Measurements from ENCODE around the gene BMPR1B. TPM values are rescaled to one million over a fixed set of nuclear protein-coding genes. Genes with fewer than 3 reads are reported as not detected.

The BMPR1B gene
- total and polyA plus RNA-seq, 9 of the 15 experiments (the other 6 are each of a cell fraction or from before 2014, with no cell fraction given): 0.01 TPM; not detected in 8

- no peak for TF ChIP-seq ZNF609 (CRISPR knock-in tag; IDR thresholded peaks at IDR 0.05; ENCODE audit: borderline replicate concordance)
These were observed 301.9 kb downstream of the BMPR1B start (continued) for GRCh38 chr4:95059663-95060062.

- Histone ChIP-seq H3K79me2 (ENCODE audit: control insufficient read depth, insufficient read depth, low read length) (no peaks in the 10 kb centered on the region), H3K27ac (ENCODE audit: extremely low read depth, low read depth, low read length) (no peak overlapping the region), H3K9me3 (replicated peaks; ENCODE audit: control insufficient read depth, insufficient read depth, low read depth, low read length) (no peaks in the 10 kb centered on the region), H3K9ac (ENCODE audit: insufficient read depth in 1 of 2, low read depth in 2 of 2, low read length in 2 of 2) (no peak overlapping the region), H2AFZ (ENCODE audit: low read depth, low read length) (no peak overlapping the region), H3K36me3 (ENCODE audit: control insufficient read depth, insufficient read depth, low read length) (no peaks in the 10 kb centered on the region), H3K27me3 (ENCODE audit: control insufficient read depth in 2 of 2, insufficient read depth in 2 of 2, low read length in 2 of 2) (no peaks in the 10 kb centered on the region), H3K4me3 (no peak overlapping the region), H3K4me1 (replicated peaks in 1 of 2; ENCODE audit: control insufficient read depth in 2 of 2, insufficient read depth in 2 of 2, low read length in 2 of 2) (no peaks in the 10 kb centered on the region), H3K4me2 (ENCODE audit: insufficient read depth, low read length) (no peak overlapping the region), H4K20me1 (replicated peaks; ENCODE audit: control insufficient read depth, insufficient read depth, low read length) (no peaks in the 10 kb centered on the region), H3K9me1 (ENCODE audit: control insufficient read depth, insufficient read depth, low read length) (no peaks in the 10 kb centered on the region)
- no peak for ATAC-seq
- no TSS peak for BruUV-seq (replicated peaks)
- intact Hi-C loops (cut with micrococcal nuclease) (no loop called here), in situ Hi-C loops (cut with MboI) (no loop called here)
- WGBS (ENCODE audit: insufficient coverage, low coverage, missing lambda C conversion rate): 0% methylated on average over 2 of the region's 2 CpGs
- ChIA-PET POLR2A (no interaction called here), CTCF (ENCODE audit: low intra/inter-chr PET ratio) (interaction anchor here (1.0 kb wide), 1 partner anchor 439 kb away, joined by 3 read pairs; no protein-coding TSS in a partner anchor)
- no peak for FAIRE-seq
- DNase-seq (ENCODE audit: extremely low read depth in 1 of 4, low spot score in 3 of 4): no peak
- TF ChIP-seq ZNF133 (CRISPR knock-in tag; IDR thresholded peaks at IDR 0.05) (no peak), CXXC5 (CRISPR knock-in tag; IDR thresholded peaks at IDR 0.05) (no peak), ZNF174 (CRISPR knock-in tag; IDR thresholded peaks at IDR 0.05) (no peak), ZBTB40 (IDR thresholded peaks at IDR 0.05) (no peak), ZBTB40 (CRISPR knock-in tag; IDR thresholded peaks at IDR 0.05) (no peak)
These were observed 303.5 kb downstream of the BMPR1B start for GRCh38 chr4:95061220-95061619.
